Measurements from ENCODE around the gene PHACTR4.
A peak's percentile ranks its signal among the peaks of the same experiment; 100 is the strongest.

GRCh38 chr1:28359592-28360239, 9.8 kb upstream of the PHACTR4 start:
- TF ChIP-seq CTCF (IDR thresholded peaks at IDR 0.05; ENCODE audit: poor library complexity) (peak; percentile 73), EZH2 (IDR thresholded peaks at IDR 0.05; ENCODE audit: borderline replicate concordance) (no peak)
